ENCODE measurements around the gene PRRC1.

DNA sequence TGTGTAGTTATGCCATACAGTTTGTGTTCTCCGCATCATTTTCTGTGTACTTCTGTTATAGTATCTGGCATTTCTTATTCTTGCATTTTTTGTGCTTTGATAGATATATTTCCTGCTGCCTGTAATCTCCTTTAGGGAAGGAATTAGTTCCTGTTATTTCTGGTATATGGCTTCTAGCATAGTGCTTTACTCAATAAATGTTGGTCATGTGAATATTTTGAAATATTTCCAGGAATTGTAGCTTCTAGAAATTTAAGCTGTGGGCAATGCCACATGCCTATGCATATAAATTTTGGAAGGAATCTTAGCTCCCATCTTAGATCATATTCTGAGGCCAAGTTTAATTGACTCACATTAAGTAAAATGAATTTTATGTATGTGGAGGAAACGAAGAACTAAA lies 11.5 kb upstream of the PRRC1 start:
- TF ChIP-seq YY1 (IDR thresholded peaks at IDR 0.05; ENCODE audit: extremely low read depth, insufficient replicate concordance, low read depth, low read length): no peak
- TF ChIP-seq REST (IDR thresholded peaks at IDR 0.05; ENCODE audit: low read depth): no peak
- TF ChIP-seq, protein P1, sequence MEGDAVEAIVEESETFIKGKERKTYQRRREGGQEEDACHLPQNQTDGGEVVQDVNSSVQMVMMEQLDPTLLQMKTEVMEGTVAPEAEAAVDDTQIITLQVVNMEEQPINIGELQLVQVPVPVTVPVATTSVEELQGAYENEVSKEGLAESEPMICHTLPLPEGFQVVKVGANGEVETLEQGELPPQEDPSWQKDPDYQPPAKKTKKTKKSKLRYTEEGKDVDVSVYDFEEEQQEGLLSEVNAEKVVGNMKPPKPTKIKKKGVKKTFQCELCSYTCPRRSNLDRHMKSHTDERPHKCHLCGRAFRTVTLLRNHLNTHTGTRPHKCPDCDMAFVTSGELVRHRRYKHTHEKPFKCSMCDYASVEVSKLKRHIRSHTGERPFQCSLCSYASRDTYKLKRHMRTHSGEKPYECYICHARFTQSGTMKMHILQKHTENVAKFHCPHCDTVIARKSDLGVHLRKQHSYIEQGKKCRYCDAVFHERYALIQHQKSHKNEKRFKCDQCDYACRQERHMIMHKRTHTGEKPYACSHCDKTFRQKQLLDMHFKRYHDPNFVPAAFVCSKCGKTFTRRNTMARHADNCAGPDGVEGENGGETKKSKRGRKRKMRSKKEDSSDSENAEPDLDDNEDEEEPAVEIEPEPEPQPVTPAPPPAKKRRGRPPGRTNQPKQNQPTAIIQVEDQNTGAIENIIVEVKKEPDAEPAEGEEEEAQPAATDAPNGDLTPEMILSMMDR (IDR thresholded peaks at IDR 0.05 in 2 of 3, conservative IDR thresholded peaks at IDR 0.05 in 1 of 3; ENCODE audit: borderline replicate concordance in 1 of 3, insufficient read depth in 1 of 3, low read depth in 2 of 3, low read length in 2 of 3): no peak
- no peak for TF ChIP-seq POLR2AphosphoS5 (IDR thresholded peaks at IDR 0.05; ENCODE audit: low read depth, low read length)
- no peak for TF ChIP-seq SIN3A (IDR thresholded peaks at IDR 0.05; ENCODE audit: low read depth)
- TF ChIP-seq POLR2A (IDR thresholded peaks at IDR 0.05; ENCODE audit: borderline replicate concordance, extremely low read depth, insufficient read depth, insufficient read length): no peak
- no peak for TF ChIP-seq EGR1 (IDR thresholded peaks at IDR 0.05; ENCODE audit: low read depth)
- no peak for TF ChIP-seq RAD21 (IDR thresholded peaks at IDR 0.05; ENCODE audit: low read depth)
- TF ChIP-seq EZH2phosphoT487 (IDR thresholded peaks at IDR 0.05; ENCODE audit: borderline replicate concordance): no peak
- no peak for TF ChIP-seq ATF3 (IDR thresholded peaks at IDR 0.05)
- TF ChIP-seq CEBPB (IDR thresholded peaks at IDR 0.05; ENCODE audit: low read depth): no peak
- TF ChIP-seq EZH2 (IDR thresholded peaks at IDR 0.05): no peak
- TF ChIP-seq SP1 (IDR thresholded peaks at IDR 0.05; ENCODE audit: low read depth): no peak
- TF ChIP-seq CBX3 (IDR thresholded peaks at IDR 0.05; ENCODE audit: low read depth): no peak

Measured in HCT116 (cell line).